Putamen (tissue), 1 donor: ENCODE measurements around the gene TTC9C.
"Not testable (repeated sequence)": the region's sequence is repeated elsewhere in the genome, so short reads cannot be mapped to it uniquely, and the experiment has no call there.

Experiments
- DNase-seq: peaks from one replicate; pipeline ENCODE4 v3.0.0-alpha.2; 2016; ENCODE audit warnings: low spot score

The TTC9C gene

DNA sequence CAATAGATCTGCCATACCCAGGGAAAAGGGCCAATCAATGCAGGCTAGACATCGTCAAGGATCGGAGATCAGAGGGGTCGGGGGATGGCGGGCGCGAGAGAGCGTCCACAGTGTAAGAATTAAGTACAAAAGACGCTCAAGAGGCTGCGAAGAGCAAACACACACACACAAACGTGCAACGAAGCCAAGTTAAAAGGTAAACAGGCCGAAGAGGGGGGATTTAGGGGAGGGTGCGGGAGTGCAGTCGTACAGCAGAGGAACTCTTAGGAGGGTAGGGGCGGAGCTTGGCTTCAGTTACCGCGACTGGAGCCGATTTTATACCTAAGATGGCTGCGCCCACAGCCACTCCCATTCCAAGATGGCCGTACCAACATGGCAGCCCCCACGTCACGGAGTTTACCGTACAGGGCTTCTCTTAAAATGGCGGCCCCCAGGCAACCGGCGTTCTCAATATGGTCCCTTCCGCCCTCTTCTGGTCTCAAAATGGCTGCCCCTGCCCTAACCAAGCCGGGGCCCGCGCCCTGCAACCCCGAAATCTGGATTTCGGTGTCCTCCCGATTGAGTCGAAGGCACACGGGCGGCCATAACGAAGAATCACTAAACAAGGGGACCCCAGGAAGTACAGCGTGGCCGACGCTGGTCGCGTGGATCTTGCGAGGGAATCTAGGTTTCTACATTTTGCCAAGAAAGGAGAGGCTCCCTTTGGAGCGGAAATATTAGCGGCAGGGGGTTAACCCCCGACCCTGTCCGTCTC, 18.9 kb upstream of the TTC9C start:
- peak; percentile 99 for DNase-seq

DNA sequence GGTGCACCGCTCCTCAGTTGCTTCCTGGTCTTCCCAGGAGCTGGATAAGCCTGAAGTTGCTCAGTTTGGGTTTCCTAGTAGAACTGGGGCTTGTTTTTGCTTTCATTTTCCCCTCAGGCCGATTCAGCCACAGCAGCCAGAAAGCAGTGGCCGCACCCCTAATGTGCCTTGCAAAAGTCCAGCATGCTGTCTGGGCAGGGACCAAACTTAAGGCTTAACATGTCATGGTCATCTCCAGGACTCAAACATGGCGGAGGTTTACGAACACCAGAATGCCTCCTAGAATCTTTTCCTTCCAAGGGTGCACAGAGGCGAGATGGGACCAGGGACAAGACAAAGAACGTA, 18.3 kb upstream of the TTC9C start:
- DNase-seq: no peak

DNA sequence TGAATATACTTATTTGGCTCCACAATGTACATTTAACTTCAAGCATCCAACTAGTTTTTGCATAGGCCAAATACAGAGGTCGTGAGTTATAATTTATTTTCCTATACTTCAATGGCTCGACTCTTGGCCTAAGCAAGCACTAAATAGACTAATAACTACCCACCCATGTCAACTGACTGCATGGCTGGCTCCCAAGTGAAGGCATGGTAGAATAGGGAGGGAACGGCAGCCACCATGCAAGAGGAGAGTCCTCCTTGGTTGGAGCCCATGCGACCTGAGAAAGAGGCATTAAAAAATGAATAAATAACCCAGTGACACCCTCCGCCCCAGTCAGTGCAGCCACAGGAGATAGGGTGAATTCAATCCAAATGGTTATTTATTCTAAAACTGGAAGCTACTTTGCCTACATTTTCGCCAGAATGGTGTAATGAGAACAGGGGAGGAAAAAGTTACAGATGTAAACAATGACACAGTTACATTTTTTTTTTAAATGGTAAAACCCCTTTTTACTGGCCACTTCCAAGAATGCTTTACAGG, 15.9 kb upstream of the TTC9C start:
- DNase-seq: no peak

DNA sequence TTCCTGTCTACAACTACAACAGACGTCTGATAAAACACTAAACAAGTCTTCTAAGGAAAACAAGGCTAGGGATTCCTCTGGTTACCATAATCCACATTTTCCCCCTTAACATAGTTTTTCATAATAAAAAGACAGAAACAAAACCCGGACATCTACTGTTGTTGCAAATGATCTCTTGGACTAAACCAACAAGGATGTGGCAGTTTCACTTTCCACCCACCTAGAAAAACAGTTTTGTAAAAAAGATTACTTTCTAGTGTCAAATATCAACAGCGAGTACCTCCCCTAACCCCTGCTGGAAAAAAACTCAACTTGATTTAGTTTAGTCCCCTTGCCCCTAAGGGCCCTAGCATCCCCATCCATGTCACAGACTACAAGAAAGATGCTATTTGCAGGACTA, 15.4 kb upstream of the TTC9C start:
- no peak for DNase-seq

DNA sequence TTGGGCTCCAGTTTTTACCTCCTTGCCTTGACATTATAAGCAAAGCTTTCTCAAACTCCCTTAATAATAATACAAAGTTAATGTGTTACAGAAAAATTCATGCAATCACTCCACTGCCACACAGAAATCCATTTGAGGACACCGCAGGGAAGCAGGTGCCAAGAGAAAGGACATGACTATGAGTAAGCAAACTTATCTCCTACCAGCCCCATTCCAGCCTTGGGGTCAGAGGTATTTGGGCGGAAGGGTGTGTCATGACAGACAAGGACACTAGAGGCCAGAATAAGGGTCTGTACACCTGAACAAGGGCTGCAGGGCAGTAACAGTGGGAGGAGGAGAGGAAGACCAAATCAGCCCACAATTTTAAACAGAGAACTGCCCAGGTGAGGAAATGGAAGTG, 14.9 kb upstream of the TTC9C start:
- no peak for DNase-seq

DNA sequence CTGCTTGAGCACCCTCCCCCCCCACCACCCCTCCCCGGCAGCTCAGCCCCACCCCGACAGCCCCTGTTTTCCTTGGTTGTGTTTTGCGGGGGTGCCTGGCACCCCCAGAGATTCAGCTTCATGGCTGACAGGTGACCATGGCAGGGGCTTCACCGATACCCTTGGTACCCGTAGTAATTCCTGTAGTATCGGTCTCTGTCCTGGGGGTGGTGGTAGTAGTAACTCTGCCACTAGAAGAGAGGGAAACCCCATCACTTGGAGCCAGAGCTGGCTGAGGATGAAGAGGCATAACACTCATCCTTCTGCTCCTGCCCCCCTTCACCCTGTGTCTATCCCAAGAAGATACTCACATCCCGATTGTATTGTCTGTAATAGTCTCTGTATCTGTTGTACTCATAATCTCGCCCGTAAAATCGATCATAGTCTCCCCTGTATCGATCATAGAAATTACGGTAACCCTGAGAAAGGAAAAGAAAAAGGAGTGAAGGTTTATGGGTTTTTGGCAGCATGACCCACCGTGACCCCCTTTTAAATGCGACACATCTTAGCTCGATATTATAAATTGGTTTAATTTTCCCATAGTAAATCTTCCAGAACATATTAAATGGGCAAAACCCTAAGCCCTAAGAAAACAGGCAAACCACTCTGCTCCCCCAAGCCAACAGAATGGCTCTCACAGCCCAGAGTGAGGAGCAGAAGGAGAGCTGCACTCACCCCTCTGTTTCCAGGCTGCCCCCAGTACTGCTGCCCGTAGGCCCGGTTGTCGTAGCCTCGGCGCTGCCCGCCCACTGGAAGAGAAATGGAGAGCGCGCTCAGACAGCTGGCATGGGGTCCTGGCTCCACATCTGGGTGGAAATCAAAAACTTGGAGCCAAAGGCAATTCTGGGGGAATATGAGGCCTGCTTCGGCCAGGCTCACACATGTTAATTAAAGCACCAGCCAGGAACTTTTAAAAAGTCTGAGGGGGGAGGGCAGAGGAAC, 12.8 kb upstream of the TTC9C start:
- DNase-seq: no peak

DNA sequence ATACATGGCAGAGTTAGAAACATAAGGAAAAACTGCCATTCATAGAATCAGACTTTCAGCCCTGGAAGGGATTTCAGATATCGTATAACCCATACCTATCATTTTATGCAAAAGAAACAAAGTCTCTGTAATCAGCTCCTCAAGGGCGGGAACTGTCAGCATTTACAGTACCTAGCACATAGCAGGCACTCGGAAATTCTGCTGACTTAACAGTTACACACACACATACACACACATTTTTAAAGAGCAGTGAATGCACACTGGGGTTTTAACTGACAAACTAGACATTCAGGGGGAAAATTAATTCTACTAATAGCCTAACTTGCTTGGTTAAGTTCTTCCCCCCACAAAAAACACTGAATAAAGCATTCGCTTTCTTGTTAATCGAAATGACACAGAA, 12.1 kb upstream of the TTC9C start:
- no peak for DNase-seq

DNA sequence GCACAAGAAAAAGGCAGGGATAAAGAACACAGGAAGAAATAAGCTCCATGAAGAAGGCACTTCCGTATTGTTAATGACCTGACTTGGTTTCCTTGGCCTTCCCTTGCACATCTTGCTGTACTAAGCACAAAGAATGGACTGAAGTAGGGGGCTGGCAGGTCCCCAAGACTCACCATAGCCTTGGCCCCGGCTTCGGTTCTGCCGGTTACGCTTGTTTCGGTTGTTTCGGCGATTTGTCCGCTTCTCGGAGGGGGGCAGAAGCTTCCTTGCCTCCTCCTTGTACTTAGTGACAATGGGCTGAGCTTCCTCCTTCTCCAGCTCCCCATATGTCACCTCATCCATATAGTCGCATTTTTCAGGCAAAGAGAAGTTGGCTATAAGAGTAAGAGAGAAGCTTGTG, 11.5 kb upstream of the TTC9C start:
- DNase-seq: no peak

DNA sequence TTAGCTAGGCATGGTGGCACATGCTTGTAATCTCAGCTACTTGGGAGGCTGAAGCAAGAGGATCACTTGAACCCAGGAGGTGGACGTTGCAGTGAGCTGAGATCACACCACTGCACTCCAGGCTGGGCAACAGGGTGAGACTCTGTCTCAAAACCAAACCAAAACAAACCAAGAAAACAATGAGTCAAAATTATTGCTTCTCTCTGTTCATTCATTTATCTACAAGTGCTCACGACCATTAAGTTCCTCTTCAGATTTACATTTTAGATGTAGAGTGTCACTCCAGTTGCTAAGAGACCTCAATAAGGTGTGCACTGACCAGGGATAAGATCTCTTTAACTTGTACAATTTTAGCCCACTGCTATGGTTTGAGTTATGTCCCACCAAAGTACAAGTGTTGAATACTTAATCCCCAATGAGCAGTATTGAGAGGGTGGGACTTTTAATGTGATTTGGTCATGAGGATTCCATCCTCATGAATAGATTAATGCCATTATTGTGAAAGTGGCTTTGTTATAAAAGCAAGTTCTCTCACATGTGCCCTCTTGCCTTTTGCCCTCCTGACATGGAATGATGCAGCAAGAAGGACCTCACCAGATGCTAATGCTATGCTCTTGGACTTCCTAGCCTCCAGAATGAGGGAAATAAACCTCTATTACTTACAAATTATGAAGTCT, 8.8 kb upstream of the TTC9C start:
- DNase-seq: no peak

DNA sequence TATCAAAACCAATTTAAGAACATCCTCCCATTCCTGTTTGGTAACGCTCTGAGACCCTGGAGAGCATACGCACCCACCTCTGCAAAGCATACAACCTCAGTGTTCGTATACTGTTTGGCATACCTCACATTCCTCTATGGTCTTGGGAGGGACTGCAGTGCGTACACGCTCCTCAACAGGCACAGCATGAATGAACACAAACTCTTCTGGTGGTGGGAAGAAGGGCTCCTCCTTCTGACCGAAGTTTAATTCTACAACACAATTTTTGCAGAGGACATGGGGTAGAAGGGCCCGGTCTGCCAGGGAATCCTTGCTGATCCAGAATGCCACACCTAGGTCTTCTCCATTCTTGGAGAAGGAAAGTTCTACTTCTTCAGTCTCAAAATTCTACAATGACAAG, 6.3 kb upstream of the TTC9C start:
- no peak for DNase-seq

DNA sequence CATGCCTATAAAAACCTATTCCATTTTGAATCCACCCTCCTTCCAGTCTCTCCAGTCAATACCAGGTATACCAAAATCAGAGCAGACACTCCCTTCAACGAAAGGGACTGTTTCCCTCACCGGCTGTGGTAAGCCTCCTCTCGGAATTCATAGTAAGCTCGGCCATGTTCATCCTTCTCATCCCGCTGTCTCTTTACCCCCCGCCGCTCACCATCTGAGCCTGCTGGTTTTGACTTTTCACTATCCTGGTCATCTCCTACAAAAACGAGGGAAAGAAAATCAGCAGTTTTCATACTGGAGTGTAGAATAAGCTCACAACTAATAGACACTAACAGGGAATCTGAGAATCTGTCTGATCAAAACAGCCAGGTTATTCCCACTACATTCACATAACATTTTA, 4.1 kb upstream of the TTC9C start:
- no peak for DNase-seq

DNA sequence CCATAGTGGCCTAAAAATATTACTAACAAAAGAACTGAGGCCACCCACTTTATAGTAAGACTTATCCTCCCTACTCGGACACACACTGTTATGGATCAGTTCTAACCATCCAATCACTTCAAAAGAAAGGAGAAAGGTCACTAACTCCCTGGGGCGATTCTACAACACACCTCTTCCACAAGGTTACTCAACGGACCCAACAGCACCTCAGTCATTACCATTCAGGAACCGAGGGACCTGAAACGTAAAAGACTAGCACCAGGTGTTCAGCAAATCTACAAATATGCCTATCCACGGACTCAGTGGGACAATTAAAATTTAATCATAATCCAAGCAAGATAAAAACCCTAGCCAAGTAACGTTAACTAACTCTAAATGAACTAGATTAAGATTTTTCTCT, 2.6 kb upstream of the TTC9C start:
- DNase-seq: no peak

DNA sequence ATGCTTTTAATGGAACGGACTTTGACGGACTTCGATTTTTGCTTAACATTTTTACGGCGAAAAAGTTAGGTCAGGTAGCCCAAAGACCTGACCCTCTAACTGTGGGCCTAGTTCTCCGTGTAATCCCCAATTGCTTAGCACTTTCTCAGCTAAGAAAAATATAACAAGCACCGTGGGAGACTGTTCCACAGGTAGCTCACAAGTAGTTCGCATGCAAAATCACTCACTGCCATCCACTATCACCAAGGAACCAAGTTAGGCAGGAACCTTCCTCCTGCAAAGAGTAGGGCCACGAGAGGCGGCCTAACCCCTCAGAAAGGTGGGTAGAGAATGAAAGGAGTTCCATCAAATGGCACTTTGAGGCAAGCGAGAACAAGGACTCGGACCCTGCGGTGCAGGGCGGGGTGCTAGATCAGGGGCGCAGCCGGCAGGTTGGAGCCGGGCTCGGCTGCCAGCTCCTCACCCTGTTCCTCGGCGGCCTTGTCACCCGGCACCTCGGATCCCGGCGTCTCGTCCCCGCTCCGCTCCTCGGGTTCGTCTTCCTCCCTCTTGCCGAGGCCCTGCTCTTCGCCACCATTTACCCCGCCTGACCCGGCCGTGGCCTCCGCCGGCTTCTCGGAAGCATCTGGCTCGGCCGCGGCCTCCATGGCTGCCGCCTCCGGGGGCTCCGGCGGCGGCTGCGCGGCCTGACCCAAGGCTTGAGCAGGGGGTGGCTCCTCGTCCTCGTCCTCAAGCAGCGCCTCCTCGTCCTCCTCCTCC, 2.0 kb upstream of the TTC9C start:
- DNase-seq: peak; percentile 26

DNA sequence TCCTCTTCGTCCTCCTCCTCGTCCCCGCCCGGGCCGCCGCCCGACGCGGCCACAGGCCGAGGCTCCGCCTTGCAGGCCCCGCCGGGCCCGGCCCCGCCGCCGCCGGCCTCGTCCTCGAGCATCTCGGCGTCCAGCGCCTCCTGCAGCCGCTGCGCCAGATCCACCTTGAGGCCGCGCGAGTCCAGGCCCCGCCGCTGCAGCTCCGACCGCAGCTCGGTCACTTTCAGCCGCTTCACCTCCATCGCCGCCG, 1.4 kb upstream of the TTC9C start:
- DNase-seq: no peak

DNA sequence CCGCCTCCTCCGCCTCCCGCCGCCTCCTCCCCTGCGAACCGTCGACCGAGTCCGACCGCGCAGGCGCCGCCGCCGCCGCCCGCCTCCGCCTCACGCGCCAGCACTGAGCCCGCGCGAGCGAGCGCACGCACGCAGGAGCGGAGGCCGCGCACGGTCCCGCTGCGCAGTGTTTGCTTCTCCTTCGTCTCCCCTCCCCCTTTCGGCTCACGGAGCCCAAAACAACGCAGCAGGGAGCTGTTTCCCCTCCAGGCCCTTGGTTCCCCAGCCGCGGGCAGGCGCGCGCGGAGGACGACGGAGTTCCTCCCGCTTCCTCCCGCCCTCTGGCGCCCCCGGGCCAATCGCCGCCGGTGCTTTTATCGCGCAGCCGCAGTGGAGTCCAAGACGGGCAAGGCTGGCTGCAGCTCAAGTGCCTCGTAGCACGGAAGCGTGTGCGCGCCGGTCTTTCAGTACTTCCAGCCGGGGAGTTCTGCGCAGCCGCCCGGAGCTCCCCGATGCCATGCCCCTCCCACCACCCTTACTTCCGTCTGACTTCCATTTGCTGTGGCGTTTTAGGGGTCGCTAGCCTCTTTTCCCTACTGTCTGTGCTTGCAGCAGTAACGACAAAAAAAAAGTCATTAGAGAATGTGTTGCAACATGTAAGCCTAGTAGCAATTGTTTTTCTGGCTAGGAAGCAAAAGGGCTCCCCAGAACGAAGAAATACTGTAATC, 968 bp upstream of the TTC9C start, which contains the start of gene HNRNPUL2:
Gene HNRNPUL2, minus strand, starts transcription at position 293 of the 707 bp plus-strand sequence. CDS start 301 bp downstream, outside the sequence.
- peak; percentile 99 for DNase-seq

DNA sequence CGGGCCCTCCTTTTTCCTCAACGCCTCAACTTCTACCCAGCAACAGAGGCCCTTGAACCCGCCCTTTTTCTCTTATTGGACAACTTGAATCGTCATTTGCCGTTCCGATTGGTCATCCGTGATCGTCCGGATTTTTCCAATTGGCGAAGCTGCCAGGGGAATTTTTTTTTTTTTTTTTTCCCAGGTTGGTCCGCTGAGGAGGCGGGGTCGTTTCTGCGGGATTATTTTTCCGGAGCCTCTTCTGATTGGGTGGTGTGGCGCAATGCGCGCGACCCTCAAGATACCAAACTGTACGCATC, 465 bp upstream of the TTC9C start:
- peak; percentile 97 for DNase-seq

DNA sequence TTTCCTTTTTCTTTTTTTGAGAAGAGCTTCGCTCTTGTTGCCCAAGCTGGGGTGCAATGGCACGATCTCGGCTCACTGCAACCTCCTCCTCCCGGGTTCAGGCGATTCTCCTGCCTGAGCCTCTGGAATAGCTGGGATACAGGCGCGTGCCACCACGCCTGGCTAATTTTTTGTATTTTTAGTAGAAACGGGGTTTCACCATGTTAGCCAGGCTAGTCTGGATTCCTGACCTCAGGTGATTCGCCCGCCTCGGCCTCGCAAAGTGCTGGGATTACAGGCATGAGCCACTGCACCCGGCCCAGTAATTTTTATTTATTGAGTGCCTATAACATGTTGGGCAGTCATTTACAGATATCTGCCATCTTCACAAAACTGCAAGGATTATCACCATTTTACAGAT, 1.8 kb downstream of the TTC9C start:
- DNase-seq: not testable (repeated sequence)

DNA sequence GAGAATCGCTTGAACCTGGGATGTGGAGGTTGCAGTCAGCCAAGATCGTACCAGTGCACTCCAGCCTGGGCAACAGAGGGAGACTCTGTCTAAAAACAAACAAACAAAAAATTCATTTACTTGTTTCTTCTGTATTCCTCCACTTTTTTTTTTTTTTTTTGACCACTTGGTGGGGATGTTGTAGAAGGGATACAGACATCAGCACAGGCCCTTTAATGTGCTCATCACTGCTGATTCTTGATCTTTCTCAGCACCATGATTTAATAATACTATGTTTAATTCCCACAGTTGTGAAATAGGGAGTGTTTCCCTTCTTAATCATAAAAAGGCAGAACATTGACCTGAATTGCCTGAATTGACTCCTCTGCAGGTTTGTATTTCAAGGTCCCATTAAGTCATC, 4.5 kb downstream of the TTC9C start:
- no peak for DNase-seq

DNA sequence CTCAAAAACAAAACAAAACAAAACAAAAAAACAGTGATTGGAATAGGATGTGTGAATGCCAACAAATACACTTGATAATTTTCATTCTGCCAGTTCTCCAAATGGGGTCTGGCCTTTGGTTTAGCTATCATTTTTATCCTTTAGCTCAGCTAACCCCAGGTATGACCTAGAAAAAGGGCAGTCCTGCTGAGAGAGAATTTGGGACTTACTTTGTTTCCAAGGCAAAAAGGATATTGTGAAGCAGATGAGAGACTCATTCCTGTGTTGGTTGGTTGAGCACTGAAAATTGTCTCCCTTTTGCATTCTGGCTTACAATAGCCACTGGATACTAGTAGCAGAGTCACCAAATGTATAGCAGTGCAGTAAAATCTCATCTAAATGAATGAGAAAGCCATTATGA, 8.9 kb downstream of the TTC9C start:
- no peak for DNase-seq

DNA sequence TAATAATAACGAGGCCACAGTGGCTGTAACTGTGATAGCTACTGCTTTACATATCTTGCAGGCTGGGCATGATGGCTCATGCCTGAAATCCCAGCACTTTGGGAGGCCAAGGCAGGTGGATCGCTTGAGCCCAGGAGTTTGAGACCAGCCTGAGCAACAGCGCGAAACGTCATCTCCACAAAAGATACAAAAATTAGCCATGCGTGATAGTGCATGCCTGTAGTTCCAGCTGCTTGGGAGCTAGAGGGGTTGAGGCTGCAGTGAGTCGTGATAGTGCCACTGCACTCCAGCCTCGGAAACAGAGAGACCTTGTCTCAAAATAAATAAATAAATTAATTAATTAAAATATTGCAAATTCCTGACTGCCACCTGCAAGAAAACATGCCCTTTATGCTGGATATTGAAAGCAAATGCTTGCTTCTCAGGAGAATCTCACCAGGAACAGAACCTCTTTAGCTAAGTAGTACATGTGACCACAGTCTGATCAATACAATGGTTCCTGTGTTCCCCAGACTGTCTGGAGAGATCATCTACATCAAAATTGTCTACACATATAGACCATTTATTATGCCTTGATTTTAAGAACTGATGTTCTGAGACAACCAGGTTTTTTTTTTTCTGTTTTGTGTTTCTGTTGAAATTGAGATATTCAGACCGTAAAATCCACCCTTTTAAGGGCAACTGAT, 19.3 kb downstream of the TTC9C start:
- no peak for DNase-seq

DNA sequence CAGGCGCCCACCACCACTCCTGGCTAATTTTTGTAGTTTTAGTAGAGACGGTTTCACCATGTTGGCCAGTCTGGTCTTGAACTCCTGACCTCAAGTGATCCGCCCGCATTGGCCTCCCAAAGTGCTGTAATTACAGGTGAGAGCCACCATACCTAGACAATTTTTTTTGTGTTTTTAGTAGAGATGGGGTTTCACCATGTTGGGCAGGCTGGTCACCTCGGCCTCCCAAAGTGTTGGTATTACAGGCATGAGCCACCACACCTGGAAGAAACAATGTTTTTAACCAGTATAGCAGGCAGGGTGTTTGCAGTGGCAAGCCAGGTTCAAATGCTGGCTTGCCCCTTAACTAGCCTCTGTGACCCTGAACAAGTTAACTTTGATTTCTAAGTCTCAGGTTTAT, 21.6 kb downstream of the TTC9C start:
- DNase-seq: not testable (repeated sequence)
